Progenitor cell of endocrine pancreas (in vitro differentiated cells): ENCODE data around the gene MGA. TPM values are rescaled to one million over a fixed set of nuclear protein-coding genes. Genes with fewer than 3 reads are reported as not detected.

Source experiments
- DNase-seq: peaks from one replicate; pipeline ENCODE4 v3.0.0; 2021; ENCODE audit warnings: low spot score; ENCODE audit not compliant: unreplicated experiment
- H3K27ac Mint-ChIP-seq: 2 replicates; pipeline ENCODE4 v1.8.0; 2021; ENCODE audit warnings: mild to moderate bottlenecking, moderate library complexity, mixed read lengths
- H3K27me3 Mint-ChIP-seq: 2 replicates; pipeline ENCODE4 v1.8.0; 2021; ENCODE audit warnings: mixed read lengths
- H3K36me3 Mint-ChIP-seq: 2 replicates; pipeline ENCODE4 v1.8.0; 2022; ENCODE audit warnings: mixed read lengths; ENCODE audit not compliant: insufficient read depth
- H3K4me1 Mint-ChIP-seq: 2 replicates; pipeline ENCODE4 v1.8.0; 2021; ENCODE audit warnings: low read depth, mixed read lengths
- H3K4me3 Mint-ChIP-seq: 2 replicates; pipeline ENCODE4 v1.8.0; 2021; ENCODE audit warnings: low read depth, mild to moderate bottlenecking, moderate library complexity, mixed read lengths
- H3K9me3 Mint-ChIP-seq: 2 replicates; pipeline ENCODE4 v1.8.0; 2021; ENCODE audit warnings: low read depth, mixed read lengths
- CTCF ChIP-seq: fragments of 200-600 bp; sonication (generic); IDR thresholded peaks from one replicate; pipeline ENCODE4 v1.5.0; 2021; ENCODE audit warnings: antibody characterized with exemption, mild to moderate bottlenecking; ENCODE audit not compliant: unreplicated experiment
- long read RNA-seq: library from polyadenylated mRNA; unstranded; transcript quantifications from one replicate; pipeline ENCODE4 v2.0.0, GENCODE V29; 2020
- total RNA-seq: library from RNA; stranded (reverse); gene quantifications from 2 replicates; pipeline ENCODE4 v1.2.1, GENCODE V29; 2021

MGA gene
- total RNA-seq, result 64.0 and 71.2 TPM in 2 replicates
- long read RNA-seq, transcript MGA-208 (9 exons, 3,439 nt), result major isoform, 117 of 258 reads
- long read RNA-seq, transcript MGA-204 (9 exons, 3,537 nt), result minor isoform, 9 of 258 reads
- long read RNA-seq, partial matches to known transcripts, result 65 of 258 reads
- long read RNA-seq, other reads (novel, unspliced or antisense), result 67 of 258 reads

- H3K27ac Mint-ChIP-seq, result peak within 1 kb of the TSS; percentile 85
- H3K36me3 Mint-ChIP-seq, result no peaks in the 10 kb centered on the region
- peak; percentile 85 for DNase-seq
- H3K4me1 Mint-ChIP-seq, result peaks cover 14% of the 10 kb centered on the region
- no peak for TF ChIP-seq CTCF
- peak within 1 kb of the TSS; percentile 80 for H3K4me3 Mint-ChIP-seq
- no peaks in the 10 kb centered on the region for H3K9me3 Mint-ChIP-seq
- H3K27me3 Mint-ChIP-seq, result peaks cover 21% of the 10 kb centered on the region
These were observed at the start of gene MGA for GRCh38 chr15:41660235-41661077. Gene MGA (plus strand): TSS chr15:41660405.

GRCh38 chr15:41620536-41621199 is 39.5 kb upstream of the MGA start:
- Mint-ChIP-seq H3K27ac (peak overlapping the region; percentile 67), H3K9me3 (peaks cover 13% of the 10 kb centered on the region), H3K4me3 (peak overlapping the region; percentile 67), H3K4me1 (no peaks in the 10 kb centered on the region), H3K27me3 (peaks cover 11% of the 10 kb centered on the region), H3K36me3 (peaks cover 2% of the 10 kb centered on the region)
- TF ChIP-seq CTCF, result no peak
- DNase-seq, result no peak

GRCh38 chr15:41621200-41622193 is 38.7 kb upstream of the MGA start:
- peak overlapping the region; percentile 67 for H3K27ac Mint-ChIP-seq
- no peaks in the 10 kb centered on the region for H3K4me1 Mint-ChIP-seq
- peak overlapping the region; percentile 67 for H3K4me3 Mint-ChIP-seq

GRCh38 chr15:41622901-41623300 is 37.3 kb upstream of the MGA start:
- Mint-ChIP-seq H3K4me3 (no peak overlapping the region), H3K27me3 (peaks cover 11% of the 10 kb centered on the region), H3K4me1 (no peaks in the 10 kb centered on the region), H3K27ac (no peak overlapping the region), H3K36me3 (peaks cover 2% of the 10 kb centered on the region), H3K9me3 (peaks cover 11% of the 10 kb centered on the region)
- DNase-seq, result no peak
- TF ChIP-seq CTCF, result no peak

More at GRCh38 chr15:41621200-41622193, 38.7 kb upstream of the MGA start:
- DNase-seq, result peak; percentile 58
- no peak for TF ChIP-seq CTCF
- H3K36me3 Mint-ChIP-seq, result peaks cover 2% of the 10 kb centered on the region
- peaks cover 13% of the 10 kb centered on the region for H3K9me3 Mint-ChIP-seq
- H3K27me3 Mint-ChIP-seq, result peaks cover 11% of the 10 kb centered on the region
